WTC11 (cell line): Measurements from ENCODE around the gene TOX2.

ENCODE experiments used
- ETV6 ChIP-seq: sonication (generic); formaldehyde crosslinking; IDR thresholded peaks from 2 replicates; pipeline ENCODE4 v1.8.1; 2022; ENCODE audit warnings: mild to moderate bottlenecking, missing genetic modification reagents
- FOXP1 ChIP-seq: sonication (generic); formaldehyde crosslinking; IDR thresholded peaks from 2 replicates; pipeline ENCODE4 v1.8.0; 2022; ENCODE audit warnings: missing genetic modification reagents, mild to moderate bottlenecking, moderate library complexity, borderline replicate concordance
- NFYB ChIP-seq: sonication (generic); formaldehyde crosslinking; conservative IDR thresholded peaks from 2 replicates; pipeline ENCODE4 v1.8.0; 2022; ENCODE audit warnings: low read depth, missing genetic modification reagents
- SP1 ChIP-seq: sonication (generic); formaldehyde crosslinking; conservative IDR thresholded peaks from 2 replicates; pipeline ENCODE4 v1.8.1; 2022; ENCODE audit warnings: missing genetic modification reagents
- TF ChIP-seq, protein P1 (sequence below): fragments of 200-600 bp; IDR thresholded peaks from 2 replicates; pipeline ENCODE4 v1.8.0; 2022; ENCODE audit warnings: antibody characterized with exemption
- TF ChIP-seq, protein P2 (sequence below): sonication (generic); formaldehyde crosslinking; IDR thresholded peaks from 2 replicates; pipeline ENCODE4 v1.8.1; 2022; ENCODE audit warnings: low read depth, missing genetic modification reagents, borderline replicate concordance

DNA sequence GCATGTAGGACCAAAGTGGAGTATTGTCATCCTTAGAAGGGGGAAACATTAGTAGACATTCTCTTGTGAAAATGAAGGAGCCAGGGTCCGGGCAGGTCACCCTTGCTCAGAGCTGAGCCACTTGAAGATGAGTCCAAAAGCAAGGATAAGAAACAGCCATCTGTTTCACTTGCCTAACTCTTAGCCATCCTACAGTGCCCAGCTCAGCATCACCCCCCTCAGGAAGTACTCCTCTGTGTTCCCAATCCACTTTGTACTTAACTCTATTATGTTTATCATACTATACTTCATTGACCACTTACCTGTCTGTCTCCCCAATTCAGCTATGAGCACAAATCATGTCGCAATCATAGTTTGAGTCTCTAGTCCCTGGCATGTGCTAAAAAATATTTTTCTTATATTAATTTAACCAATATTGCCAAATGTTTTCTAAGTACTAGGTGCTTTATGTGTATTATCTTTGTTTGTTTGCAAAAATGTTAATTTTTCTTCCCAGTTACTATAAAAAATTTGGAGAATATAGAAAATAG, 8.1 kb upstream of the TOX2 start:
- TF ChIP-seq, protein P1, sequence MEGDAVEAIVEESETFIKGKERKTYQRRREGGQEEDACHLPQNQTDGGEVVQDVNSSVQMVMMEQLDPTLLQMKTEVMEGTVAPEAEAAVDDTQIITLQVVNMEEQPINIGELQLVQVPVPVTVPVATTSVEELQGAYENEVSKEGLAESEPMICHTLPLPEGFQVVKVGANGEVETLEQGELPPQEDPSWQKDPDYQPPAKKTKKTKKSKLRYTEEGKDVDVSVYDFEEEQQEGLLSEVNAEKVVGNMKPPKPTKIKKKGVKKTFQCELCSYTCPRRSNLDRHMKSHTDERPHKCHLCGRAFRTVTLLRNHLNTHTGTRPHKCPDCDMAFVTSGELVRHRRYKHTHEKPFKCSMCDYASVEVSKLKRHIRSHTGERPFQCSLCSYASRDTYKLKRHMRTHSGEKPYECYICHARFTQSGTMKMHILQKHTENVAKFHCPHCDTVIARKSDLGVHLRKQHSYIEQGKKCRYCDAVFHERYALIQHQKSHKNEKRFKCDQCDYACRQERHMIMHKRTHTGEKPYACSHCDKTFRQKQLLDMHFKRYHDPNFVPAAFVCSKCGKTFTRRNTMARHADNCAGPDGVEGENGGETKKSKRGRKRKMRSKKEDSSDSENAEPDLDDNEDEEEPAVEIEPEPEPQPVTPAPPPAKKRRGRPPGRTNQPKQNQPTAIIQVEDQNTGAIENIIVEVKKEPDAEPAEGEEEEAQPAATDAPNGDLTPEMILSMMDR, result no peak
- TF ChIP-seq SP1 (CRISPR knock-in tag), result no peak
- TF ChIP-seq, protein P2, sequence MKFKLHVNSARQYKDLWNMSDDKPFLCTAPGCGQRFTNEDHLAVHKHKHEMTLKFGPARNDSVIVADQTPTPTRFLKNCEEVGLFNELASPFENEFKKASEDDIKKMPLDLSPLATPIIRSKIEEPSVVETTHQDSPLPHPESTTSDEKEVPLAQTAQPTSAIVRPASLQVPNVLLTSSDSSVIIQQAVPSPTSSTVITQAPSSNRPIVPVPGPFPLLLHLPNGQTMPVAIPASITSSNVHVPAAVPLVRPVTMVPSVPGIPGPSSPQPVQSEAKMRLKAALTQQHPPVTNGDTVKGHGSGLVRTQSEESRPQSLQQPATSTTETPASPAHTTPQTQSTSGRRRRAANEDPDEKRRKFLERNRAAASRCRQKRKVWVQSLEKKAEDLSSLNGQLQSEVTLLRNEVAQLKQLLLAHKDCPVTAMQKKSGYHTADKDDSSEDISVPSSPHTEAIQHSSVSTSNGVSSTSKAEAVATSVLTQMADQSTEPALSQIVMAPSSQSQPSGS (CRISPR knock-in tag), result no peak
- TF ChIP-seq NFYB (CRISPR knock-in tag), result no peak
- no peak for TF ChIP-seq FOXP1
- no peak for TF ChIP-seq ETV6 (CRISPR knock-in tag)
